DOHH2 (cell line): Measurements from ENCODE around the gene CAPZB.
"Not testable (repeated sequence)": the region's sequence is repeated elsewhere in the genome, so short reads cannot be mapped to it uniquely, and the experiment has no call there.

Experiments
- H3F3A ChIP-seq: fragments of 200-600 bp; sonication (generic), shearing (Covaris generic); 2 replicates; pipeline ENCODE4 v1.6.0; 2016; ENCODE audit warnings: antibody characterized with exemption, mild to moderate bottlenecking; ENCODE audit not compliant: control insufficient read depth, insufficient read depth
- H3K27ac ChIP-seq: fragments of 200-600 bp; sonication (generic); 2 replicates; pipeline ENCODE4 v1.5.1; 2014; ENCODE audit warnings: low read depth, mild to moderate bottlenecking, low read length, moderate library complexity
- H3K27me3 ChIP-seq: fragments of 200-600 bp; sonication (generic); 2 replicates; pipeline ENCODE4 v1.6.1; 2014; ENCODE audit warnings: mild to moderate bottlenecking, low read length, mixed read lengths; ENCODE audit not compliant: control insufficient read depth
- H3K36me3 ChIP-seq: fragments of 200-600 bp; sonication (generic); 2 replicates; pipeline ENCODE4 v1.6.1; 2014; ENCODE audit warnings: mild to moderate bottlenecking, low read length, moderate library complexity, mixed read lengths; ENCODE audit not compliant: control insufficient read depth
- H3K4me1 ChIP-seq: fragments of 200-600 bp; sonication (generic); 2 replicates; pipeline ENCODE4 v1.6.1; 2014; ENCODE audit warnings: mild to moderate bottlenecking, low read length, mixed read lengths; ENCODE audit not compliant: control insufficient read depth
- H3K4me2 ChIP-seq: fragments of 200-600 bp; sonication (generic); 2 replicates; pipeline ENCODE4 v1.6.0; 2014; ENCODE audit warnings: mild to moderate bottlenecking, low read length, moderate library complexity
- H3K4me3 ChIP-seq: fragments of 200-600 bp; sonication (generic); 2 replicates; pipeline ENCODE4 v1.5.1; 2014; ENCODE audit warnings: mild to moderate bottlenecking, low read length, mixed read lengths
- H3K79me2 ChIP-seq: fragments of 200-600 bp; sonication (generic); 2 replicates; pipeline ENCODE4 v1.6.1; 2014; ENCODE audit warnings: mild to moderate bottlenecking, low read length, mixed read lengths; ENCODE audit not compliant: control insufficient read depth
- H3K9me2 ChIP-seq: fragments of 200-600 bp; sonication (generic); replicated peaks from 2 replicates; pipeline ENCODE4 v1.6.1; 2014; ENCODE audit warnings: mild to moderate bottlenecking, low read length, mixed read lengths; ENCODE audit not compliant: control insufficient read depth
- H3K9me3 ChIP-seq: fragments of 200-600 bp; sonication (generic); 2 replicates; pipeline ENCODE4 v1.6.1; 2014; ENCODE audit warnings: antibody characterized with exemption, low read length, mixed read lengths; ENCODE audit not compliant: control insufficient read depth, insufficient read depth
- H4K20me1 ChIP-seq: fragments of 200-600 bp; sonication (generic); 2 replicates; pipeline ENCODE4 v1.6.0; 2014; ENCODE audit warnings: low read depth, mild to moderate bottlenecking, antibody characterized with exemption, low read length, moderate library complexity; ENCODE audit not compliant: control insufficient read depth, insufficient read depth
- CTCF ChIP-seq: fragments of 200-600 bp; sonication (generic); IDR thresholded peaks from one replicate; pipeline ENCODE4 v1.5.1; 2014; ENCODE audit warnings: antibody characterized with exemption, mild to moderate bottlenecking, low read depth, low read length; ENCODE audit not compliant: poor library complexity, severe bottlenecking
- EZH2phosphoT487 ChIP-seq: fragments of 200-600 bp; sonication (generic); IDR thresholded peaks from 2 replicates; pipeline ENCODE4 v1.6.1; 2017; ENCODE audit warnings: borderline replicate concordance, mild to moderate bottlenecking, antibody characterized with exemption, low read length, moderate library complexity, mixed read lengths

The CAPZB gene

GRCh38 chr1:19504796-19505692 is 19.7 kb upstream of the CAPZB start:
- Histone ChIP-seq H3K4me3 (no peak overlapping the region), H3K4me1 (peaks cover 21% of the 10 kb centered on the region), H3K27me3 (peaks cover 2% of the 10 kb centered on the region; the same call in 1 of the 2 replicates), H3K9me2 (no peaks in the 10 kb centered on the region), H3K4me2 (peak overlapping the region; percentile 44), H4K20me1 (no peaks in the 10 kb centered on the region), H3K27ac (no peak overlapping the region), H3K9me3 (no peaks in the 10 kb centered on the region), H3K36me3 (no peaks in the 10 kb centered on the region), H3K79me2 (no peaks in the 10 kb centered on the region), H3F3A (no peaks in the 10 kb centered on the region)
- no peak for TF ChIP-seq EZH2phosphoT487
- TF ChIP-seq CTCF, result no peak

DNA sequence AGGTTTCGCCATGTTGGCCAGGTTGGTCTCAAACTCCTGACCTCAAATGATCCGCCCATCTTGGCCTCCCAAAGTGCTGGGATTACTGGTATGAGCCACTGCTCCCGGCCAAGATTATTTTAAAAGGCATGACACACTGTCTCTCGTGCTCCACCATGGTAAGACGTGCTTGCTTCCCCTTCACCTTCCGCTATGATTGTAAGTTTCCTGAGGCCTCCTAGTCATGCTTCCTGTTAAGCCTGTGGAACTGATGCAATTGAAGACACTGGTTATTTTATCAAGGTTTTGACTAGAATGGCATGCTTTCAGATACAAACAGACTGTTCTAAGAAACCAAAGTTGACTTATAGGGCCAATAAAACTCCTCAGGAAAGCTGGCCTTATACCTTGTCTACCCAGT is 16.9 kb upstream of the CAPZB start:
- not testable (repeated sequence) for H3F3A ChIP-seq, H3K9me3 ChIP-seq, H4K20me1 ChIP-seq, H3K27ac ChIP-seq, H3K4me3 ChIP-seq, H3K4me2 ChIP-seq, H3K27me3 ChIP-seq, H3K9me2 ChIP-seq, H3K36me3 ChIP-seq, H3K79me2 ChIP-seq
- H3K4me1 ChIP-seq, result peaks cover 18% of the 10 kb centered on the region

DNA sequence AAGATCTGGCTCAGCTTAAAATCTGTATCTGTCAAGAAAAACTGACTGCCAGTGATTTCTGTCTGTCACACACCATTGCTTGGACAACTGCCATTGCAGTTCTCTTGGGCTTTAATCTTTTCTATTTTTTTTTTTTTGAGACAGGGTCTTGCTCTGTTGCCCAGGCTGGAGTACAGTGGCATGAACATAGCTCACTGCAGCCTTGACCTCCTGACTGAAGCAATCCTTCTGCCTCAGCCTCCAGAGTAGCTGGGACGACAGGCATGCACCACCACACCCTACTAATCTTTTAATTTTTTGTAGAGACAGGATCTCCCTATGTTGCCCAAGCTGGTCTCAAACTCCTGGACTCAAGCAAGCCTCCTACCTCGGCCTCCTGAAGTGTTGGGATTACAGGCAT is 14.5 kb upstream of the CAPZB start:
- not testable (repeated sequence) for H3K4me2 ChIP-seq, H3K9me2 ChIP-seq, H3K27me3 ChIP-seq, H3K36me3 ChIP-seq, H3K79me2 ChIP-seq, H3K4me1 ChIP-seq, H3K4me3 ChIP-seq, H3F3A ChIP-seq, H3K9me3 ChIP-seq, H4K20me1 ChIP-seq, H3K27ac ChIP-seq

- not testable (repeated sequence) for H3K4me2 ChIP-seq, H3K9me2 ChIP-seq, H3K4me1 ChIP-seq, H3K9me3 ChIP-seq, H3K79me2 ChIP-seq, H3K27me3 ChIP-seq, H3K27ac ChIP-seq, H4K20me1 ChIP-seq, H3K36me3 ChIP-seq, H3F3A ChIP-seq, H3K4me3 ChIP-seq
These were observed 12.1 kb upstream of the CAPZB start for GRCh38 chr1:19497443-19497842.

GRCh38 chr1:19496527-19496874 is 11.2 kb upstream of the CAPZB start:
- no peaks in the 10 kb centered on the region for H3K36me3 ChIP-seq
- no peak overlapping the region for H3K4me2 ChIP-seq
- H3K9me2 ChIP-seq, result no peaks in the 10 kb centered on the region
- no peaks in the 10 kb centered on the region for H3F3A ChIP-seq
- no peaks in the 10 kb centered on the region for H3K9me3 ChIP-seq
- H3K79me2 ChIP-seq, result no peaks in the 10 kb centered on the region
- H3K27ac ChIP-seq, result no peak overlapping the region
- no peaks in the 10 kb centered on the region for H3K4me1 ChIP-seq
- TF ChIP-seq EZH2phosphoT487, result no peak
- no peak for TF ChIP-seq CTCF
- no peak overlapping the region for H3K4me3 ChIP-seq
- H3K27me3 ChIP-seq, result peaks cover 3% of the 10 kb centered on the region; the same call in 1 of the 2 replicates
- no peaks in the 10 kb centered on the region for H4K20me1 ChIP-seq
